Measurements from ENCODE around the gene OSBPL8. TPM values are rescaled to one million over a fixed set of nuclear protein-coding genes. Genes with fewer than 3 reads are reported as not detected.

The OSBPL8 gene
- total and polyA plus RNA-seq, 11 donors: 4.5 to 58.7 (median 43.7) TPM

- Histone ChIP-seq H3K9me3 (no peaks in the 10 kb centered on the region), H3K27ac (no peak overlapping the region), H3K4me1 (peaks cover 0 to 4% (median 0%) of the 10 kb centered on the region in 12 donors), H3K36me3 (peaks cover 0 to 17% (median 0%) of the 10 kb centered on the region in 9 donors), H3K4me3 (no peak overlapping the region), H3K27me3 (no peaks in the 10 kb centered on the region)
- ATAC-seq (no peak), DNase-seq (no peak)
- 95 to 96% (median 96%) methylated on average over 3 of the region's 3 CpGs for WGBS, 4 donors
- intact Hi-C loops (cut with DNase I): no loop called here
- TF ChIP-seq CTCF (IDR thresholded peaks at IDR 0.05) (no peak), POLR2A (IDR thresholded peaks at IDR 0.05) (no peak)
Observed at GRCh38 chr12:76407710-76408109, 151.9 kb downstream of the OSBPL8 start.

- H3K4me1 ChIP-seq: no peaks in the 10 kb centered on the region
- intact Hi-C loops (cut with DNase I): no loop called here
- no peak overlapping the region for H3K4me3 ChIP-seq
- H3K27ac ChIP-seq: no peak overlapping the region
- no peaks in the 10 kb centered on the region for H3K27me3 ChIP-seq
- peaks cover 0 to 68% (median 32%) of the 10 kb centered on the region in 9 donors for H3K36me3 ChIP-seq
- no peaks in the 10 kb centered on the region for H3K9me3 ChIP-seq
- no peak for ATAC-seq
- no peak for DNase-seq
- TF ChIP-seq CTCF (IDR thresholded peaks at IDR 0.05) (no peak), POLR2A (IDR thresholded peaks at IDR 0.05) (no peak)
Observed at GRCh38 chr12:76402259-76402658, 157.3 kb downstream of the OSBPL8 start.

- WGBS, 4 donors: 92 to 95% (median 93%) methylated on average over 2 of the region's 2 CpGs
- no peaks in the 10 kb centered on the region for H3K27me3 ChIP-seq
- TF ChIP-seq POLR2A (IDR thresholded peaks at IDR 0.05): no peak
- no peak for TF ChIP-seq CTCF (IDR thresholded peaks at IDR 0.05)
- H3K4me1 ChIP-seq: no peaks in the 10 kb centered on the region
- H3K27ac ChIP-seq: no peak overlapping the region
- no peak overlapping the region for H3K4me3 ChIP-seq
- no peaks in the 10 kb centered on the region for H3K9me3 ChIP-seq
- H3K36me3 ChIP-seq: peaks cover 0 to 68% (median 32%) of the 10 kb centered on the region in 9 donors
- no peak for ATAC-seq
- intact Hi-C loops (cut with DNase I): no loop called here
- no peak for DNase-seq
Observed at GRCh38 chr12:76400136-76400535, 159.4 kb downstream of the OSBPL8 start.

GRCh38 chr12:76399040-76399439, 160.5 kb downstream of the OSBPL8 start:
- TF ChIP-seq CTCF (IDR thresholded peaks at IDR 0.05): no peak
- no peaks in the 10 kb centered on the region for H3K9me3 ChIP-seq
- intact Hi-C loops (cut with DNase I): no loop called here
- WGBS, 4 donors: 83 to 91% (median 87%) methylated on average over 2 of the region's 2 CpGs
- H3K4me3 ChIP-seq: no peak overlapping the region
- no peaks in the 10 kb centered on the region for H3K27me3 ChIP-seq
- H3K27ac ChIP-seq: no peak overlapping the region
- DNase-seq (no peak), ATAC-seq (no peak)
- H3K4me1 ChIP-seq: no peaks in the 10 kb centered on the region
- H3K36me3 ChIP-seq: peaks cover 0 to 68% (median 38%) of the 10 kb centered on the region in 9 donors
